Endothelial cell of umbilical vein (primary cell): ENCODE data around the gene RPL4. TPM values are rescaled to one million over a fixed set of nuclear protein-coding genes. Genes with fewer than 3 reads are reported as not detected.

Source experiments
- BruUV-seq: library from RNA; stranded (reverse); fragments of 400-500 nt; replicated peaks from 2 replicates; lab custom pipeline; 2021; lab: Mats Ljungman, UMichigan
- CTCF ChIA-PET: fragments of 300-600, 350-600 bp; sonication (Branson Sonifier 250); formaldehyde crosslinking; loops from one replicate; lab custom pipeline; 2021; ENCODE audit warnings: antibody characterized with exemption, inconsistent platforms; lab: Charles Lee
- POLR2A ChIA-PET: fragments of 300-600, 350-600 bp; sonication (Branson Sonifier 250); formaldehyde crosslinking; loops from one replicate; lab custom pipeline; 2021; ENCODE audit warnings: antibody characterized with exemption, inconsistent platforms; lab: Charles Lee
- DNase-seq: peaks from one replicate; pipeline ENCODE4 v3.0.0-alpha.2; 2011; ENCODE audit warnings: low read depth, low spot score
- FAIRE-seq: peaks from 2 replicates; lab custom pipeline; 2011; peaks lifted over from hg19 to GRCh38; lab: Jason Lieb, UNC
- H2AFZ ChIP-seq: 2 replicates; pipeline ENCODE4 v1.6.0; 2012; ENCODE audit warnings: low read depth, low read length, control low read depth, inconsistent platforms
- H3K27ac ChIP-seq: 2 replicates; pipeline ENCODE4 v1.5.1; 2011; ENCODE audit warnings: low read depth, mild to moderate bottlenecking, control low read depth, low read length, moderate library complexity; ENCODE audit not compliant: insufficient read depth
- H3K27me3 ChIP-seq, 2 experiments: 2 replicates each; pipeline versions ENCODE4 v1.6.0 to v1.6.1; 2011; ENCODE audit warnings: low read length in 2 of 2, mixed read lengths in 1 of 2; ENCODE audit not compliant: control insufficient read depth in 2 of 2, insufficient read depth in 2 of 2
- H3K36me3 ChIP-seq, 2 experiments: 2 replicates in 1 of 2; 3 replicates in 1 of 2; pipeline ENCODE4 v1.5.1; 2011; ENCODE audit warnings: low read length in 2 of 2, mild to moderate bottlenecking in 1 of 2, moderate library complexity in 1 of 2; ENCODE audit not compliant: control insufficient read depth in 2 of 2, insufficient read depth in 2 of 2; ENCODE audit errors: extremely low read depth in 1 of 2
- H3K4me1 ChIP-seq: 3 replicates; pipeline ENCODE4 v1.5.1; 2011; ENCODE audit warnings: mild to moderate bottlenecking, low read length; ENCODE audit not compliant: control insufficient read depth, insufficient read depth; ENCODE audit errors: extremely low read depth
- H3K4me2 ChIP-seq: 2 replicates; pipeline ENCODE4 v1.6.1; 2011; ENCODE audit warnings: low read length, control low read depth, mixed read lengths; ENCODE audit not compliant: insufficient read depth
- H3K4me3 ChIP-seq, 3 experiments: fragments of 200-600 bp in 1 of 3; sonication (generic), shearing (Covaris generic) in 1 of 3; replicated peaks in 1 of 3; 2 replicates each; pipeline ENCODE4 v1.5.1; 2011 to 2016; ENCODE audit warnings: control low read depth in 3 of 3, low read length in 3 of 3, mild to moderate bottlenecking in 2 of 3, inconsistent platforms in 1 of 3, low read depth in 1 of 3, moderate library complexity in 1 of 3; ENCODE audit not compliant: insufficient read depth in 1 of 3
- H3K79me2 ChIP-seq: 2 replicates; pipeline ENCODE4 v1.6.0; 2012; ENCODE audit warnings: low read length, inconsistent platforms; ENCODE audit not compliant: control insufficient read depth, insufficient read depth
- H3K9ac ChIP-seq: replicated peaks from 2 replicates; pipeline ENCODE3; 2011; ENCODE audit warnings: low read length, control low read depth; ENCODE audit not compliant: insufficient read depth; ENCODE audit errors: extremely low read depth
- H3K9me1 ChIP-seq: replicated peaks from 3 replicates; pipeline ENCODE4 v1.6.0; 2011; ENCODE audit warnings: mild to moderate bottlenecking, low read length; ENCODE audit not compliant: control insufficient read depth, insufficient read depth; ENCODE audit errors: extremely low read depth
- H3K9me3 ChIP-seq: replicated peaks from 2 replicates; pipeline ENCODE4 v1.5.1; 2012; ENCODE audit warnings: low read length, inconsistent platforms; ENCODE audit not compliant: control insufficient read depth, insufficient read depth
- H4K20me1 ChIP-seq: replicated peaks from 2 replicates; pipeline ENCODE3; 2011; ENCODE audit warnings: mild to moderate bottlenecking, low read length; ENCODE audit not compliant: control insufficient read depth, insufficient read depth; ENCODE audit errors: extremely low read depth
- EZH2 ChIP-seq: IDR thresholded peaks from 2 replicates; pipeline ENCODE4 v1.6.1; 2012; ENCODE audit warnings: borderline replicate concordance, low read depth, mild to moderate bottlenecking, moderate library complexity, low read length, inconsistent platforms; ENCODE audit not compliant: severe bottlenecking
- FOS ChIP-seq: IDR thresholded peaks from 2 replicates; pipeline ENCODE4 v1.6.1; 2011; ENCODE audit warnings: mild to moderate bottlenecking, low read length, moderate library complexity, borderline replicate concordance; ENCODE audit not compliant: insufficient read depth
- GATA2 ChIP-seq: IDR thresholded peaks from 2 replicates; pipeline ENCODE4 v1.7.0; 2011; ENCODE audit warnings: low read depth, mild to moderate bottlenecking, moderate library complexity, mixed read lengths, low read length; ENCODE audit not compliant: insufficient read length, insufficient read depth
- JUN ChIP-seq: IDR thresholded peaks from 2 replicates; pipeline ENCODE4 v1.6.1; 2011; ENCODE audit warnings: borderline replicate concordance, low read depth; ENCODE audit not compliant: insufficient read length, insufficient read depth
- MYC ChIP-seq: IDR thresholded peaks from one replicate; pipeline ENCODE4 v1.6.1; 2011; ENCODE audit warnings: mild to moderate bottlenecking, low read depth, low read length
- POLR2A ChIP-seq: IDR thresholded peaks from 2 replicates; pipeline ENCODE4 v1.6.1; 2012; ENCODE audit warnings: low read depth, mild to moderate bottlenecking, control low read depth, low read length
- POLR2AphosphoS5 ChIP-seq: IDR thresholded peaks from 2 replicates; pipeline ENCODE4 v1.6.1; 2012; ENCODE audit warnings: low read depth, mild to moderate bottlenecking, control low read depth, low read length, moderate library complexity; ENCODE audit not compliant: insufficient read depth
- dilution Hi-C: fragments of 300-500 bp; cut with MboI; formaldehyde crosslinking; loops from one replicate; pipeline ENCODE4 v1.15.0; 2019; ENCODE audit warnings: low sequenced_read_pairs; ENCODE audit not compliant: extremely low pct_ligation_motif_present
- intact Hi-C: fragments of 100-400 bp; cut with micrococcal nuclease; formaldehyde crosslinking; loops from one replicate; pipeline ENCODE4 v1.10.0; 2022
- polyA plus RNA-seq, 4 experiments: library from polyadenylated mRNA; depleted of rRNA in 3 of 4; stranded (reverse) in 3 of 4; unstranded in 1 of 4; fragments of >200 nt; gene quantifications; 2 replicates each; pipeline versions ENCODE4 v1.2.1 to v1.2.3, GENCODE V29; 2011 to 2012; ENCODE audit warnings: missing spikeins in 1 of 4
- total RNA-seq: library from RNA; stranded (reverse); gene quantifications from 2 replicates; pipeline ENCODE4 v1.2.3, GENCODE V29; 2021
- TF ChIP-seq, protein P1 (sequence below), 2 donors: IDR thresholded peaks; 1 replicate in 1 of 2; 2 replicates in 1 of 2; pipeline ENCODE4 v1.5.1; 2011; ENCODE audit warnings: low read length in 2 of 2, mild to moderate bottlenecking in 2 of 2, moderate library complexity in 2 of 2, control low read depth in 1 of 2, inconsistent platforms in 1 of 2, low read depth in 1 of 2; ENCODE audit not compliant: insufficient read depth in 1 of 2; ENCODE audit errors: extremely low read depth in 1 of 2
- TF ChIP-seq, protein P2 (sequence below): IDR thresholded peaks from 2 replicates; pipeline ENCODE4 v1.6.1; 2011; ENCODE audit not compliant: insufficient read depth, insufficient read length

Gene RPL4
- total and polyA plus RNA-seq, 2 donors (not counting 3 experiments of a cell fraction or from before 2014, with no cell fraction given), result 2,598 to 3,530 TPM

DNA sequence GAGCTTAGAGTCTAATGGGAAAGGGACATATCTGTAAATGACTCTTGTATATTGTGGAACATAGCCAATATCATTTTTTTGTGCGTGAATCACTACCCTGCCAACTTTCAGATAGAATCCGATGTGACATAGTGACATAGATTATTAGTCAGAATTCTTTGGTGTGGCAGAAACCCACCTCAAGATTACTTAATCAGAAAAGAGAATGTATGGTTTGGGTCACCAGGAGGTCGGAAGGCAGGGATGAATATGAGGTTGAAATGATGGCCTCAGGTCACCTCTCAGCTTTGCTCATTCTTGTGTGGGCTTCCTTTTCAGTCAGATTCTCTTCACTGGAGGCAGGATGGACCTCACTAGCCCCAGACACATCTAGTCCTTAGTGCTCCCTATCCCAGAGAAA, 48.4 kb downstream of the RPL4 start:
- H3K27ac ChIP-seq, result no peak overlapping the region
- H3K4me3 ChIP-seq, result no peak overlapping the region
- no peaks in the 10 kb centered on the region for H3K27me3 ChIP-seq
- no peak overlapping the region for H3K4me2 ChIP-seq
- H3K36me3 ChIP-seq, result peaks cover 0 to 3% of the 10 kb centered on the region in 2 experiments
- TF ChIP-seq EZH2 (no peak), POLR2A (no peak), GATA2 (no peak), MYC (no peak), POLR2AphosphoS5 (no peak), JUN (no peak), FOS (no peak)
- TF ChIP-seq, protein P1, sequence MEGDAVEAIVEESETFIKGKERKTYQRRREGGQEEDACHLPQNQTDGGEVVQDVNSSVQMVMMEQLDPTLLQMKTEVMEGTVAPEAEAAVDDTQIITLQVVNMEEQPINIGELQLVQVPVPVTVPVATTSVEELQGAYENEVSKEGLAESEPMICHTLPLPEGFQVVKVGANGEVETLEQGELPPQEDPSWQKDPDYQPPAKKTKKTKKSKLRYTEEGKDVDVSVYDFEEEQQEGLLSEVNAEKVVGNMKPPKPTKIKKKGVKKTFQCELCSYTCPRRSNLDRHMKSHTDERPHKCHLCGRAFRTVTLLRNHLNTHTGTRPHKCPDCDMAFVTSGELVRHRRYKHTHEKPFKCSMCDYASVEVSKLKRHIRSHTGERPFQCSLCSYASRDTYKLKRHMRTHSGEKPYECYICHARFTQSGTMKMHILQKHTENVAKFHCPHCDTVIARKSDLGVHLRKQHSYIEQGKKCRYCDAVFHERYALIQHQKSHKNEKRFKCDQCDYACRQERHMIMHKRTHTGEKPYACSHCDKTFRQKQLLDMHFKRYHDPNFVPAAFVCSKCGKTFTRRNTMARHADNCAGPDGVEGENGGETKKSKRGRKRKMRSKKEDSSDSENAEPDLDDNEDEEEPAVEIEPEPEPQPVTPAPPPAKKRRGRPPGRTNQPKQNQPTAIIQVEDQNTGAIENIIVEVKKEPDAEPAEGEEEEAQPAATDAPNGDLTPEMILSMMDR (IDR thresholded peaks at IDR 0.05; ENCODE audit: extremely low read depth in 1 of 2, insufficient read depth in 1 of 2, low read depth in 1 of 2, low read length in 2 of 2), result no peak
- TF ChIP-seq, protein P2, sequence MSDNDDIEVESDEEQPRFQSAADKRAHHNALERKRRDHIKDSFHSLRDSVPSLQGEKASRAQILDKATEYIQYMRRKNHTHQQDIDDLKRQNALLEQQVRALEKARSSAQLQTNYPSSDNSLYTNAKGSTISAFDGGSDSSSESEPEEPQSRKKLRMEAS, result no peak
- no peaks in the 10 kb centered on the region for H3K9me1 ChIP-seq
- H4K20me1 ChIP-seq, result no peaks in the 10 kb centered on the region
- H3K9ac ChIP-seq, result no peak overlapping the region
- ChIA-PET CTCF (no interaction called here), POLR2A (no interaction called here)
- H3K4me1 ChIP-seq, result peaks cover 12% of the 10 kb centered on the region
- no peaks in the 10 kb centered on the region for H3K9me3 ChIP-seq
- H2AFZ ChIP-seq, result no peak overlapping the region
- DNase-seq (no peak), FAIRE-seq (no peak)
- BruUV-seq, result no TSS peak
- dilution Hi-C loops (no loop called here), intact Hi-C loops (no loop called here)
- peaks cover 2% of the 10 kb centered on the region for H3K79me2 ChIP-seq
